Hematopoietic multipotent progenitor cell treated with erythropoietin and hydrocortisone succinate and interleukin-3 and kit ligand, for 4 days (in vitro differentiated cells): Measurements from ENCODE around the gene GFOD2.
"Not testable (repeated sequence)": the region's sequence is repeated elsewhere in the genome, so short reads cannot be mapped to it uniquely, and the experiment has no call there.

Experiments
- DNase-seq: peaks from one replicate; pipeline ENCODE4 v3.0.0-alpha.2; 2015

Gene GFOD2

GRCh38 chr16:67699265-67699664 is 19.9 kb downstream of the GFOD2 start:
- DNase-seq = peak; percentile 17

DNA sequence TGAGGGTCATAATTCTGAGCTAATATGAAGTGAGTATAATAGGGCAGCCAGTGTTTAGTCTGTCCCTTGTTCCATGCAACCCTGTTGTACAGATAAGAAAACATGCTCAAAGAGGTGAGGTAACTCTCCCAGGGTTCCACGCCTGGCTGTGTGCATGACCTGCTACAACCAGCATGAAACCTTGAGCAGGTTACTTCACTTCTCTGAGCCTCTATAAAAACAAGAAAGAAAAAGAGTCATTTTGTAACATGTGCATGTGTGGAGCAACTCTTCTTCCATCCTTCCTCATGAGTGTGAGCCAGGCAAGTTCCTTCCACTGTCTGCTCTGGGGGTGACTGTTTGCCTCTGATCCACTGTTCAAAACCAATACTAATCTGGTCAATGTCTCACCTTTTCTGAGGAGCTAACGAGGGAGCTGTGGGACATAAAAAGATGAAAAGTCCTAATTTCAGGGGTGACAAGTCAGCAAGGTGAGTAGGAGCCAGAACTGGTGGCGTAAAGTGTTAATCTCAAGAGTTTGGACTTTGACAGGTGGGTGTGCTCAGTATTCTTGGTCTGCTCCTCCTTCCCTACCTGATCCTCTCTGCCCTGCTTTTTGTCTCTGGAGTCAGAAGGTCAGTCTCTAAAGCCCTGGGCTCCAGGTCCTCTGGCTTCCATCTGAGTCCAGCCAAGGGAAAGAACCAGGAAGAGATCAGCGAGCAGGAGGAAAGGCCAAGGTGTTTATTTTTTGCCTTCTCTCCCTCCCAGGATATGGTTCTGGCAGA is 21.5 kb downstream of the GFOD2 start:
- peak; percentile 20 for DNase-seq

- no peak for DNase-seq
Observed at GRCh38 chr16:67694611-67695010, 24.5 kb downstream of the GFOD2 start.

DNA sequence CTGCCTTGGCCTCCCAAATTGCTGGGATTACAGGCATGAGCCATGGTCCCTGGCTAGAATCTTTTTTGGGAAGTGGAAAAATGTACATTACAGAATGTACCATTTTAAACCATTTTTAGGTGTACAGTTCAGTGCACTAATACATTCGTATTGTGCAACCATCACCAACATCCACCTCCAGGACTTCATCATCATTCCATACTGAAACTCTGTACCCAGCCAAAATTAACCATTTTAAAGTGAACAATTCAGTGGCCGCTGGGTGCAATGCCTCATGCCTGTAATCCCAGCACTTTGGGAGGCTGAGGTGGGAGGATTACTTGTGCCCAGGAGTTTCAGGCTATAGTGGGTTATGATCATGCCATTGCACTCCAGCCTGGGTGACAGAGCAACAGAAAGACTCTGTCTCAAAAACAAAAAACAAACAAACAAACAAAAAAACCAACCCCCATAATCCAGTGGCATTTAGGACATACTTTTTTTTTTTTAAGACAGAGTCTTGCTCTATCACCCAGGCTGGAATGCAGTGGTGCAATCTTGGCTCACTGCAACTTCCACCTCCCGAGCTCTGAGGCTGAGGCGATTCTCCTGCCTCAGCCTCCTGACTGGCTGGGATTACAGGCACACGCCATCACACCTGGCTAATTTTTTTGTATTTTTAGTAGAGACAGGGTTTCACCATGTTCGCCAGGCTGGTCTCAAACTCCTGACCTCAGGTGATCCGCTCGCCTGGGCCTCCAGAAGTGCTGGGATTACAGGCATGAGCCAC is 25.4 kb downstream of the GFOD2 start:
- DNase-seq = not testable (repeated sequence)

DNA sequence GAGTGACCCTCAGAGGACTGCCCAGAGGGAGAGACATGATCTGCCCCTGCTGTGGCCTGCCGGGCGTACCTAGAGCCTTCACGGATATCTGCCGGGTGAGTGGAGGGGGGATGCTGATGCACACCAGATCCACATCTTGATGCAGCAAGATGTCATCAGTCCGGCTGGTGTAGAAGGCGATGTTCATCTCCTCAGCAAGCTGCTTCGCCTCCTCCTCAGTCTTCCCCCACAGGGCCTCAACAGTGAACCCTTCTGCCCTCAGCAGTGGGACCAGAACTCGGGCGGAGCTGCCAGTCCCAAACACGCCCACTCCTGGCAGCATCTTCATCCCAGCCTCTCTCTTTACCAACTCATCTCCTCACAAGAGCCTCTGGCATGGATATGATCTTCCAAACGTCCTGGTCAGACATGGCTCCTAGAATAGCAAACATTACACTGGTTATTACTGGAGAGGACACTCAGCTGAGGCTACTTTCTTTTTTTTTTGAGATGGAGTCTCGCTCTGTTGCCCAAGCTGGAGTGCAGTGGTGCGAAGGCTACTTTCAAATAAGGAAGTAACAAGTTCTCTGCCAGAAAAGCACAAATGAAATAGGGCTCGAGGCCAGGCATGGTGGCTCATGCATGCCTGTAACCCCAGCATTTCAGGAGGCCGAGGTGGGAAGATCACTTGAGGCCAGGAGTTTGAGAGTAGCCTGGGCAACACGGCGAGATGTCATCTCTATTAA is 33.6 kb downstream of the GFOD2 start:
- no peak for DNase-seq

DNA sequence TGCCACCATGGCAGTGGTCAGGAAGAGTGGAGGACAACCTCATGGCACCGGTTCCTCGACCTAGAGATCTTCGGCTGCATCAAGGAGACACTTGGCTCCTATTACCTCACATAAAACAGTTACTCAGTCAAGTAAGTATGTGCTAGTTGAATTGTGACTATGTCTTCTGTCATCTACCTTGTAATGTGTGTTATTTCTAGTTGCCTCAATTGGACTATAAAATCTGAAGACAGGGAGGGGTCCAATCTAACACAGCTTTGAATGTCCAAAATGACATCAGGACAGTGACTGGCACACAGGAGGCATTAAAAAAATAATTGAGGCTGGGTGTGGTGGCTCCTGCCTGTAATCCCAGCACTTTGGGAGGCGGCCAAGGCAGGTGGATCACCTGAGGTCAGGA is 35.3 kb downstream of the GFOD2 start:
- no peak for DNase-seq

DNA sequence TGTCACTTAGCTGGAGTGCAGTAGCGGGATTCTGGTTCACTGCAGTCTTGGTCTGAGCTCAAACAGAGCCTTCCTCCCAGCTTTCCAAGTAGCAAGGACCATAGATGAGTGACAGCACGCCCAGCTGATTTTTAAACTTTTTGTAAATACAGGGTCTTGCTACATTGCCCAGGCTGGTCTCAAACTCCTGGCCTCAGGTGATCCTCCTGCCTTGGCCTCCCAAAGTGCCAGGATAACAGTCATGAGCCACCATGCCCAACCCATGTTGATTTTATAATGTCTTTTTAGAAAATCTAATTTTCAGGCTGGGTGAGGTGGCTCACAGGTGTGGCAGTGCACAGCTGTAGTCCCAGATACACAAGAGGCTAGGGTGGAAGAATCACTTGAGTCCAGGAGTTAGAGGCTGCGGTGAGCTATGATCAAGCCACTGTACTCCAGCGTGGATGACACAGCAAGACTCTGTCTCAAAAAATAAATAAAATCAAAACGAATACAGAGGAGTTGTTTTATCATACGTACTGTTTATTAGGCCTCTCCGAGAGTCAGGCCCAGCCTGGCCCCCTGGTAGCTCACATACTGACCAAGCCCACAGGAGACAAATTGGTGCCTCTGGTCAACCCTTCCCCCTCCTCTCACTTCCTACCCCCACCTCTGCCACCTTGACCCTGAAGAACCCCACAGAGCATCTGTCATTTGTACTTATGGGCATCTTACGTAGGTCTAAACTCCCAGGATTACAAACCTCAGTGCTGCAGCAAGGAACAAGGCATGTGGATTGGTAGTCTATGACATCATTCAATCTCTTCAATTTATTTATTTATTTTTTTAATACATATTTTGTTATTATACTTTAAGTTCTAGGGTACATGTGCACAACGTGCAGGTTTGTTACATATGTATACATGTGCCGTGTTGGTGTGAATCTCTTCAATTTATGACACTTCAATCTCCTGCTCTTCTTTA is 38.9 kb downstream of the GFOD2 start:
- no peak for DNase-seq

DNA sequence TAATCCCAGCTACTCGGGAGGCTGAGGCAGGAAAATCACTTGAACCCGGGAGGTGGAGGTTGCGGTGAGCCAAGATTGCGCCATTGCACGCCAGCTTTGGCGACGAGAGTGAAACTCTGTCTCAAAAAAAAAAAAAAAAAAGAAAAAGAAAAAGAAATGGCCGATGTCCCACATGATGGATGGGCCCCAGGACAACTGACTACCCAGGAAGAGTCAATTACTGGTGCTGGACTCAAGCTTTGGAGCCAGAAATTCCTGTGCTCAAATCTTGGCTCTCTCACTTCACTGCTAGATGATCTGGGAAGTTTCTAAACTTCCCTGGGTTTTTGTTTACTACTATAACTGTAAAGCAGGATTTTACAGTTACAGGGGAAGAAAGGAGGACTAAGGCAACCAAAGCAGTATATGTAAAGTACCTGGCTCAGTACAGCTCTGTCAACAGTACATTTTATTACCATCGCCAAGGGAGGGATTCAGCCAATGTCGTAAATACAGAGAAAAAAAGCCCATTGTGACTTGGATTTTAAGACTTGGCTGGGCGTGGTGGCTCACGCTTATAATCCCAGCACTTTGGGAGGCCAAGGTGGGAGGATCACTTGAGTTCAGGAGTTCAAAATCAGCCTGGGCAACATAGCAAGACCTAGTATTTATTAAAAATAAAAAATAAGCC is 40.6 kb downstream of the GFOD2 start:
- no peak for DNase-seq

- no peak for DNase-seq
Observed at GRCh38 chr16:67677712-67678111, 41.4 kb downstream of the GFOD2 start.

DNA sequence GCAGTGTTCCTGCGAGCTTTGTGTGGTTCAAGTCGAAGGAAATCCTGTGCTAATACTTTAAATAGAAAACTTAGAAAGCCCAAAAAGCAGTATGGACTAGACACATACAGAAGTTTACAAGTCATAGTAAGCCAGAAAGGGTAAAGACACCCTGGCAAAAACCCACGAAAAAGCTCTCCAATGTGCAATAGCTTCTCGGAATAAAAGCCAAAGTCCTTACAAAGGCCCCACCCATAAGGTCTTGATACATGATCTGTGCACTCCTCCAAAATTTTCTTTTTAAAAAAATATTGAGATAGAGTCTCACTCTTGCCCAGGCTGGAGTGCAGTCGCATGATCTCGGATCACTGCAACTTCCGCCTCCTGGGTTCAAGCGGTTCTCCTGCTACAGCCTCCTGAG is 42.2 kb downstream of the GFOD2 start:
- DNase-seq = no peak

- no peak for DNase-seq
Observed at GRCh38 chr16:67676516-67676915, 42.6 kb downstream of the GFOD2 start.

GRCh38 chr16:67675999-67676398 is 43.1 kb downstream of the GFOD2 start:
- DNase-seq = no peak

DNA sequence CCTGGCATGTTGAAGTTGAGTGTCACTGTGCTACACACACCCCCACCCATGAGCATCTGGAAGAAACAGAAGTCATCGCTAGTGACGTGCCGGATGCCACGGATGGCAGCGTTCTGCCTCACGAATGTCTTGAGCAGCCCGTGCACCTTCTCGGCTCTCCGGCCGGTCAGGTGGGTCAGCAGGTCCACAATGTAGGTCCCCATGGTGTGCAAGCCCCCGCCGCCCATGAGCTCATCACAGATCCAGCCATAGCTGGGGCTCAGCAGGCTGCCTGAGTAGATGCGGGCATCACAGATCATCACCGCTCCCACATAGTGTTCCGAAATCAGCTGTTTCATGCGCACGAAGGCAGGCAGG is 43.6 kb downstream of the GFOD2 start:
- DNase-seq = no peak

GRCh38 chr16:67674851-67675578 is 44.1 kb downstream of the GFOD2 start:
- DNase-seq = no peak

DNA sequence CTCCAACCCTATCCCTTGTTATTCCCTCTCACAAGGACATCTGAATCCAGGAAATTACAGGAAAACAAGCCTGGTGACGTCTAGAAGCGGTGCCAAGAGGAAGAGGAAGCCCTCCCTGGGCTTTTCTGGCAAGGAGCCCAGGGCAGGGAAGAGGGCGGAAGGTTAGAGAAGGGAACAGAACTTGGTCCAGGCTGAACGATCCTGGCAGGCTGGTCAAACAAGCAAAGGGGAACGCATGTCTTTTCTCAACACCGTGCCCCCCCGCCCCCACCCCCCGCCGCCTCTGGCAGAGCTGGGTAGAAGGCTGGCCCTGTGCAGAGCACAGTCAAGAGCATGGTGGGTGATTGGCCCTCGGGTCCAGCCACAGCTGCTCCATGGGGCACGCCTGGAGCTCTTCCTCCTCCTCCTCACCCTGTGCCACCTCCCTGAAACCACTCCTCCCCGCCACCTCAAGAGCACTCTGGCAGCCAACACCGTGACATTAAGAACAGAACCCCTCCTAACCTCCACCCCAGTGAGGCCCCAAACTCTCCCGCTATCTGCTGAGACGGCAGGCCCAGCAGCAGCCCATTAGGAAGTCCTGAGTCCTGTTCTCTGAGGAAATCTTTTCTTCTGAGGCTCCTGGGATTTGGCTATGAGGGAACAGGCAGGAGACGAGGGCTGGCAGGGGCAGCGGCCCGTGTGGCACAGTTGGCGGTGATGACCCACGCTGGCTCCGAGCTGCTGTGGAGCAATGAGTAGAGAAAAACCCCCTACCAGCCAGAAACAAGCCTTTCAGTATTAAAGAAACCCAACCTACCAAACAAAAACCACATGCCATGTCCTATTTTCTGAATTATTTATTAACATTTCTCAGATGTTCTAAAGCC is 45.2 kb downstream of the GFOD2 start:
- DNase-seq = peak; percentile 76

DNA sequence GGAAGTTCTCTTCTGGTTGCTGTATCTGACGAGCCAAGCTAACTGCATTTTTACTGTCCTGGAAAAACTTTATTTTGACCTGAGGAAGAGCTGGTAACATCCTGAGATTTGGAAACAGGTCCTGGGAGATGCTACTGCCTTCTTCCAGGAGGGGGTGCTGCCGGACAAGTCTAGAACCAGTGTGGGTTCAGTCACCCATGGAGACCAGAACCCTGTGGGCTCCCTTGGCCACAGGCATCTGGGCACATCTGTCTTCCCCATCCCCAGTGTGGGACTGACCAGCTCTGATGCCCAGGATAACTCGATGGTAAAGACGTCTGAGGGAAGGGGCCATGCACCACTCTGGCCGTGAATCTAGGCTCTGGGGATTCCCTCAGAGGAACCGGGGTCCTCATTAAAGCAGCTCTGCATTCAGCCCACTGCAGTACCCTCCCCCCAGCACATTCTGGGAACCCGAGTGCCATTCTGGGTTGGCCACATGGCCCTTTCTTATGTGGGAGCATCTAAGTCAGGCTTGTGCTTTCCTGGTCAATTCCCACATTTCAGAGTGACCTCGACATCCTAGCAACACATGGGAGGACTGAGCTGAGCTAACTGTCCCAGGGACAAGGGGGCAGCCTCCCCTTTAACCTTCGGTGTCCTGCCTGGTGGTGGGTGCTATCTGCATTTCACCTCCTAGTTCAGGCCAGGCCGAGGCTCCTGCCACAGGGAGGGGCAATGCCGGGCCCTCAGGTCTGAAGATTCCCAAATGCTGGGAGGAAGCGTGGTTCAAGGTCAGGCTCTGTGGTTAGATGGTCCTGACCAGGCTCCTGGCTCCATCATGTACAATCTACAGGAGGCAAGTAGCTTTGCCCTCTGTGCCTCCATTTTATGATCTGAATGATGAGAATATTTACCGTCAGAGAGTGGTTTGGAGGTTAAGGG is 46.1 kb downstream of the GFOD2 start:
- peak; percentile 91 for DNase-seq

- DNase-seq = no peak
Observed at GRCh38 chr16:67672306-67672705, 46.8 kb downstream of the GFOD2 start.

GRCh38 chr16:67669499-67670101 is 49.5 kb downstream of the GFOD2 start:
- DNase-seq = no peak
